Caco-2 (cell line): ENCODE results near the gene MID1. TPM values are rescaled to one million over a fixed set of nuclear protein-coding genes. Genes with fewer than 3 reads are reported as not detected.

Experiments
- BruUV-seq: library from RNA; stranded (reverse); fragments of 400-500 nt; replicated peaks from 2 replicates; lab custom pipeline; 2021; lab: Mats Ljungman, UMichigan
- CTCF ChIA-PET: fragments of 300-600 bp; sonication (Branson Sonifier 250); formaldehyde crosslinking; loops from one replicate; lab custom pipeline; 2022; ENCODE audit warnings: antibody characterized with exemption; lab: Charles Lee
- POLR2A ChIA-PET: fragments of 300-600 bp; sonication (Branson Sonifier 250); formaldehyde crosslinking; loops from one replicate; lab custom pipeline; 2022; ENCODE audit warnings: antibody characterized with exemption; lab: Charles Lee
- DNase-seq, 2 experiments: peaks; one replicate each; pipeline versions ENCODE4 v3.0.0 to v3.0.0-alpha.2; 2020 to 2022
- H3K27me3 ChIP-seq: replicated peaks from 2 replicates; pipeline ENCODE4 v1.6.0; 2011; ENCODE audit warnings: low read length; ENCODE audit not compliant: control insufficient read depth, insufficient read depth
- H3K36me3 ChIP-seq: 2 replicates; pipeline ENCODE4 v1.5.1; 2011; ENCODE audit warnings: low read length; ENCODE audit not compliant: control insufficient read depth, insufficient read depth
- H3K4me1 ChIP-seq: fragments of 250-450 bp; sonication (Bioruptor Pico); 2 replicates; pipeline ENCODE4 v1.5.1; 2020; ENCODE audit warnings: mild to moderate bottlenecking
- H3K4me3 ChIP-seq: 2 replicates; pipeline ENCODE4 v1.5.1; 2011; ENCODE audit warnings: low read depth, mild to moderate bottlenecking, control low read depth, low read length
- H3K9me3 ChIP-seq: fragments of 250-450 bp; sonication (Bioruptor Pico); 2 replicates; pipeline ENCODE4 v1.5.1; 2020; ENCODE audit warnings: mild to moderate bottlenecking, moderate library complexity
- H3K27ac Mint-ChIP-seq: one replicate; pipeline ENCODE4 v1.8.0; 2022; ENCODE audit warnings: mixed read lengths; ENCODE audit not compliant: unreplicated experiment
- H3K27me3 Mint-ChIP-seq: one replicate; pipeline ENCODE4 v1.8.0; 2022; ENCODE audit warnings: mixed read lengths; ENCODE audit not compliant: insufficient read depth, unreplicated experiment
- H3K36me3 Mint-ChIP-seq: one replicate; pipeline ENCODE4 v1.8.0; 2022; ENCODE audit warnings: mild to moderate bottlenecking, mixed read lengths; ENCODE audit not compliant: insufficient read depth, unreplicated experiment
- H3K4me1 Mint-ChIP-seq: one replicate; pipeline ENCODE4 v1.8.0; 2022; ENCODE audit warnings: low read depth, mixed read lengths; ENCODE audit not compliant: unreplicated experiment
- H3K4me3 Mint-ChIP-seq: one replicate; pipeline ENCODE4 v1.8.0; 2022; ENCODE audit warnings: mild to moderate bottlenecking, moderate library complexity, mixed read lengths; ENCODE audit not compliant: unreplicated experiment
- H3K9me3 Mint-ChIP-seq: one replicate; pipeline ENCODE4 v1.8.0; 2022; ENCODE audit warnings: mixed read lengths; ENCODE audit not compliant: unreplicated experiment
- CTCF ChIP-seq, 2 experiments: fragments of 200-600 bp in 1 of 2; IDR thresholded peaks; 1 replicate in 1 of 2; 2 replicates in 1 of 2; pipeline versions ENCODE4 v1.5.1 to v1.8.0; 2011 to 2022; ENCODE audit warnings: antibody characterized with exemption in 1 of 2, control low read depth in 1 of 2, inconsistent platforms in 1 of 2, low read depth in 1 of 2, low read length in 1 of 2, mild to moderate bottlenecking in 1 of 2, moderate library complexity in 1 of 2; ENCODE audit not compliant: insufficient read depth in 1 of 2, severe bottlenecking in 1 of 2, unreplicated experiment in 1 of 2
- intact Hi-C: fragments of 100-400 bp; cut with micrococcal nuclease; formaldehyde crosslinking; loops from one replicate; pipeline ENCODE4 v1.10.0; 2022; ENCODE audit not compliant: unreplicated experiment
- total RNA-seq: library from RNA; stranded (reverse); gene quantifications from 2 replicates; pipeline ENCODE4 v1.2.3, GENCODE V29; 2022

Gene MID1
- total RNA-seq, 1 experiment from 2014 or later, result 61.3 TPM

GRCh38 chrX:10549280-10549679 is 71.1 kb downstream of the MID1 start:
- POLR2A ChIA-PET, result no interaction called here
- CTCF ChIA-PET, result no interaction called here

DNA sequence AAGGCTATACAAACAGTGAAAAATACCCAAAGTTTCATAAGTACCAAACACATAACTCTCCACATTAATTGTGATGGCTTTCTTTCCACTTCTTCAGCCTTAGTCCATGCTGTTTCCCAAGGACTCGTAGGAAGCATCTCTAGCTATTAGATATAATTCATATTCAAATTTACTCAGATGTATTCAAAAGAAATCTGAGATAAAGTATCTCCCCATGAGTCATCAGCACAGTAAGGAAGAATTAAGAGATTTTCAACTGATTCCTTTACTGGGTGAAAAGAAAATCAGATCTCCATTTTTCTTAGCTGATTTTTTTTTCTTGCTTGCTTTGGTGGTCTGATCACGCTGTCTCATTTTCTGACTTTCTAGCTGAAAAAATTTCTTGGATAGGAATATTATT is 71.7 kb downstream of the MID1 start:
- H3K27me3 Mint-ChIP-seq, result no peaks in the 10 kb centered on the region
- peaks cover 19% of the 10 kb centered on the region for H3K36me3 Mint-ChIP-seq
- H3K4me1 Mint-ChIP-seq, result peaks cover 14% of the 10 kb centered on the region
- Histone ChIP-seq H3K9me3 (no peaks in the 10 kb centered on the region), H3K4me1 (peaks cover 27% of the 10 kb centered on the region), H3K36me3 (no peaks in the 10 kb centered on the region), H3K4me3 (no peak overlapping the region), H3K27me3 (no peaks in the 10 kb centered on the region)
- H3K9me3 Mint-ChIP-seq, result no peaks in the 10 kb centered on the region
- no peak overlapping the region for H3K4me3 Mint-ChIP-seq
- no peak for TF ChIP-seq CTCF (IDR thresholded peaks at IDR 0.05; ENCODE audit: insufficient read depth in 1 of 2, low read depth in 1 of 2, low read length in 1 of 2, severe bottlenecking in 1 of 2, unreplicated experiment in 1 of 2)
- intact Hi-C loops, result loop anchor here (5.0 kb wide), 1 partner anchor 44 kb away; no protein-coding TSS in a partner anchor
- DNase-seq, result no peak
- ChIA-PET POLR2A (no interaction called here), CTCF (no interaction called here)
- H3K27ac Mint-ChIP-seq, result no peak overlapping the region
- no TSS peak for BruUV-seq

More at GRCh38 chrX:10549280-10549679, 71.1 kb downstream of the MID1 start:
- no peaks in the 10 kb centered on the region for H3K27me3 Mint-ChIP-seq
- no peaks in the 10 kb centered on the region for H3K9me3 Mint-ChIP-seq
- Histone ChIP-seq H3K9me3 (no peaks in the 10 kb centered on the region), H3K27me3 (no peaks in the 10 kb centered on the region), H3K4me1 (peaks cover 24% of the 10 kb centered on the region), H3K36me3 (no peaks in the 10 kb centered on the region), H3K4me3 (no peak overlapping the region)
- no peak overlapping the region for H3K27ac Mint-ChIP-seq
- no peak for DNase-seq
- BruUV-seq, result no TSS peak
- no peak overlapping the region for H3K4me3 Mint-ChIP-seq
- H3K36me3 Mint-ChIP-seq, result peaks cover 19% of the 10 kb centered on the region
- intact Hi-C loops, result loop anchor here (5.0 kb wide), 1 partner anchor 43 kb away; no protein-coding TSS in a partner anchor
- peaks cover 14% of the 10 kb centered on the region for H3K4me1 Mint-ChIP-seq
- no peak for TF ChIP-seq CTCF (IDR thresholded peaks at IDR 0.05; ENCODE audit: insufficient read depth in 1 of 2, low read depth in 1 of 2, low read length in 1 of 2, severe bottlenecking in 1 of 2, unreplicated experiment in 1 of 2)

- Mint-ChIP-seq H3K4me1 (peaks cover 14% of the 10 kb centered on the region), H3K4me3 (no peak overlapping the region)
These were observed 74.5 kb downstream of the MID1 start for GRCh38 chrX:10545882-10546281.

More at GRCh38 chrX:10545882-10546281, 74.5 kb downstream of the MID1 start:
- H3K27ac Mint-ChIP-seq, result no peak overlapping the region
- ChIA-PET CTCF (no interaction called here), POLR2A (interaction anchor here (0.5 kb wide), 1 partner anchor 49 kb away, joined by 3 read pairs; no protein-coding TSS in a partner anchor)
- no peaks in the 10 kb centered on the region for H3K27me3 Mint-ChIP-seq
- no peaks in the 10 kb centered on the region for H3K27me3 ChIP-seq
- no TSS peak for BruUV-seq
- H3K36me3 ChIP-seq, result no peaks in the 10 kb centered on the region
- H3K4me1 ChIP-seq, result peaks cover 36% of the 10 kb centered on the region
- no peaks in the 10 kb centered on the region for H3K9me3 Mint-ChIP-seq
- intact Hi-C loops, result loop anchor here (1.0 to 5.0 kb wide), 2 partner anchors 33 to 46 kb away; no protein-coding TSS in a partner anchor
- H3K36me3 Mint-ChIP-seq, result peaks cover 15% of the 10 kb centered on the region
- no peak for TF ChIP-seq CTCF (IDR thresholded peaks at IDR 0.05; ENCODE audit: insufficient read depth in 1 of 2, low read depth in 1 of 2, low read length in 1 of 2, severe bottlenecking in 1 of 2, unreplicated experiment in 1 of 2)
- no peak overlapping the region for H3K4me3 ChIP-seq
- H3K9me3 ChIP-seq, result no peaks in the 10 kb centered on the region
- DNase-seq, result no peak
